Osteoblast (primary cell): ENCODE measurements around the gene EYS. TPM values are rescaled to one million over a fixed set of nuclear protein-coding genes. Genes with fewer than 3 reads are reported as not detected.

Experiments used
- DNase-seq: peaks from one replicate; pipeline ENCODE4 v3.0.0; 2011; ENCODE audit warnings: low spot score, mixed read lengths; ENCODE audit not compliant: insufficient read length; ENCODE audit errors: missing footprints
- H2AFZ ChIP-seq: 2 replicates; pipeline ENCODE4 v1.6.0; 2011; ENCODE audit warnings: mild to moderate bottlenecking, low read length
- H3K27ac ChIP-seq: 2 replicates; pipeline ENCODE4 v1.5.1; 2011; ENCODE audit warnings: mild to moderate bottlenecking, low read depth, low read length, moderate library complexity
- H3K27me3 ChIP-seq: 2 replicates; pipeline ENCODE4 v1.6.0; 2012; ENCODE audit warnings: mild to moderate bottlenecking, control low read depth, inconsistent platforms, low read length, moderate library complexity; ENCODE audit not compliant: insufficient read depth
- H3K36me3 ChIP-seq: 2 replicates; pipeline ENCODE4 v1.5.1; 2011; ENCODE audit warnings: mild to moderate bottlenecking, low read length, control low read depth, moderate library complexity; ENCODE audit not compliant: insufficient read depth
- H3K4me1 ChIP-seq: 2 replicates; pipeline ENCODE4 v1.5.1; 2011; ENCODE audit warnings: mild to moderate bottlenecking, low read length, control low read depth, moderate library complexity; ENCODE audit not compliant: insufficient read depth
- H3K4me2 ChIP-seq: 2 replicates; pipeline ENCODE4 v1.6.0; 2011; ENCODE audit warnings: mild to moderate bottlenecking, low read length; ENCODE audit not compliant: insufficient read depth
- H3K4me3 ChIP-seq: fragments of 200-600 bp; sonication (generic); 3 replicates; pipeline ENCODE4 v1.5.1; 2012; ENCODE audit warnings: mild to moderate bottlenecking, low read length, inconsistent platforms; ENCODE audit not compliant: insufficient read depth
- H3K79me2 ChIP-seq: 2 replicates; pipeline ENCODE4 v1.6.0; 2012; ENCODE audit warnings: mild to moderate bottlenecking, low read length, control low read depth, inconsistent platforms; ENCODE audit not compliant: insufficient read depth
- H3K9me3 ChIP-seq: 2 replicates; pipeline ENCODE4 v1.5.1; 2011; ENCODE audit warnings: low read depth, low read length, control low read depth
- H4K20me1 ChIP-seq: 2 replicates; pipeline ENCODE4 v1.6.0; 2012; ENCODE audit warnings: mild to moderate bottlenecking, low read length, control low read depth; ENCODE audit not compliant: insufficient read depth
- total RNA-seq: library from RNA; depleted of rRNA; stranded (reverse); fragments of >200 nt; gene quantifications from 2 replicates; pipeline ENCODE4 v1.2.3, GENCODE V29; 2012
- TF ChIP-seq, protein P1 (sequence below): IDR thresholded peaks from 2 replicates; pipeline ENCODE4 v1.5.1; 2011; ENCODE audit warnings: mild to moderate bottlenecking, low read depth, low read length, moderate library complexity; ENCODE audit errors: extremely low read depth

EYS gene
- total RNA-seq, 1 donor = under 0.01 TPM

DNA sequence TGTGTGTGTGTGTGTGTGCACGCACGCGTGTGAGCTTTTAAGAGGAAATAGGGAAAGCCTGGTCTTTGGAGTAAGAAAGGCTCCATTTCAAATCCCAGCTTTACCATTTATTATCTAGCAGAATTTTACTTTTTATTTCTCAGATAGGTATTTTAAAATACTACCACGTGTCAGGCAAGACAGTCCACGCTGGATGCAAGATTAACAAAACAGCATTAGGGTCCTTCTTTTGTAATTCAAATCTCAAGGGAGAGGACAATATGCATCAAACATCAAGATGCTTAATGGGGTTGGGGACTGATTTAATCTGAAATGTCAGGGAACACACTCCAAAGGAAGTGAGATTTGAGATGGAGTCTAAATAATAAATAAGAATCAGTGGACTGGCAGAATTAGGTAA lies 1302.6 kb downstream of the EYS start:
- Histone ChIP-seq H3K9me3 (no peaks in the 10 kb centered on the region), H3K4me1 (no peaks in the 10 kb centered on the region), H3K27ac (no peak overlapping the region), H3K79me2 (no peaks in the 10 kb centered on the region), H4K20me1 (no peaks in the 10 kb centered on the region), H3K36me3 (no peaks in the 10 kb centered on the region), H3K27me3 (no peaks in the 10 kb centered on the region), H3K4me2 (no peak overlapping the region), H3K4me3 (no peak overlapping the region), H2AFZ (no peak overlapping the region)
- no peak for DNase-seq
- TF ChIP-seq, protein P1, sequence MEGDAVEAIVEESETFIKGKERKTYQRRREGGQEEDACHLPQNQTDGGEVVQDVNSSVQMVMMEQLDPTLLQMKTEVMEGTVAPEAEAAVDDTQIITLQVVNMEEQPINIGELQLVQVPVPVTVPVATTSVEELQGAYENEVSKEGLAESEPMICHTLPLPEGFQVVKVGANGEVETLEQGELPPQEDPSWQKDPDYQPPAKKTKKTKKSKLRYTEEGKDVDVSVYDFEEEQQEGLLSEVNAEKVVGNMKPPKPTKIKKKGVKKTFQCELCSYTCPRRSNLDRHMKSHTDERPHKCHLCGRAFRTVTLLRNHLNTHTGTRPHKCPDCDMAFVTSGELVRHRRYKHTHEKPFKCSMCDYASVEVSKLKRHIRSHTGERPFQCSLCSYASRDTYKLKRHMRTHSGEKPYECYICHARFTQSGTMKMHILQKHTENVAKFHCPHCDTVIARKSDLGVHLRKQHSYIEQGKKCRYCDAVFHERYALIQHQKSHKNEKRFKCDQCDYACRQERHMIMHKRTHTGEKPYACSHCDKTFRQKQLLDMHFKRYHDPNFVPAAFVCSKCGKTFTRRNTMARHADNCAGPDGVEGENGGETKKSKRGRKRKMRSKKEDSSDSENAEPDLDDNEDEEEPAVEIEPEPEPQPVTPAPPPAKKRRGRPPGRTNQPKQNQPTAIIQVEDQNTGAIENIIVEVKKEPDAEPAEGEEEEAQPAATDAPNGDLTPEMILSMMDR = no peak

DNA sequence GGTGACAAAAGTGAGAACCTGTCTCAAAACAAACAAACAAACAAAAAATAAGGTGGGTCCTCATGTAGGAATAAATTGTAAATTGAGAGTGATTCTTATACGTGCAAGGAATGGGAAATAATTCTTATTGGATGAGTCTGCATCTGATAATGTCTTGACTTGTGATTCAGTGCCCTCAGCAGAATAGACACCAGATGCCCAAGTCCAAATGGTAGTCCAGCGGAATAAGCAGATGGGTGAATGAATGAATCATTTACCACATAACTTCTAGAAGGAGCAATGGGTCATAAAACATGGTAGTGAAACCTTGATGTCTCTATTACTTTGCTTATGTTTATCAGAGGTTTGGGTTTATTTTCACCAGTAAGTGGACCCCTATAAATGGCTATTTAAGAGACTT lies 1323.7 kb downstream of the EYS start:
- no peak for DNase-seq
- Histone ChIP-seq H3K4me2 (no peak overlapping the region), H3K4me1 (no peaks in the 10 kb centered on the region), H4K20me1 (no peaks in the 10 kb centered on the region), H2AFZ (no peak overlapping the region), H3K4me3 (no peak overlapping the region), H3K36me3 (no peaks in the 10 kb centered on the region), H3K27ac (no peak overlapping the region), H3K79me2 (no peaks in the 10 kb centered on the region), H3K9me3 (no peaks in the 10 kb centered on the region), H3K27me3 (no peaks in the 10 kb centered on the region)
- TF ChIP-seq, protein P1 = no peak

DNA sequence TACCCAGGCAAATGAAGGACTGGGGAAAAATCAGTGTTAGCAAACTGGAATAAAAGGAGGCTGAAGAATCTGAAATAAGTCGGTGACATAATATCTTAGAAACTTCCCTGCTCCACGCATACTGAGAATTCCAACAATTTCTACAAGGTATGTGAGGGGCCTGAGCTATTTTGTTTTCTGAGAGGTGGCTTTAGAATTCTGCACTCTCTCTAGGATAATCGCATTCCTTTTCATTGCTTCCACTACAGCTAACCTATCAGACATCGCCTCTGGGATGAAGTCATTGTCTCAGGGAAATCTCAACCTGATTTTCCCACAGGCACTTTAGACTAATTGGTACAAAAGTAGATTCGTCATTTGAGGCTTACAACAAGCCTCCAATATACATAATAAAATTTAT lies 1330.6 kb downstream of the EYS start:
- Histone ChIP-seq H3K4me1 (no peaks in the 10 kb centered on the region), H3K4me3 (no peak overlapping the region), H3K79me2 (no peaks in the 10 kb centered on the region), H4K20me1 (no peaks in the 10 kb centered on the region), H3K9me3 (peaks cover 4% of the 10 kb centered on the region), H3K4me2 (no peak overlapping the region), H3K27ac (no peak overlapping the region), H3K36me3 (no peaks in the 10 kb centered on the region), H3K27me3 (no peaks in the 10 kb centered on the region), H2AFZ (no peak overlapping the region)
- no peak for DNase-seq
- TF ChIP-seq, protein P1 = no peak

DNA sequence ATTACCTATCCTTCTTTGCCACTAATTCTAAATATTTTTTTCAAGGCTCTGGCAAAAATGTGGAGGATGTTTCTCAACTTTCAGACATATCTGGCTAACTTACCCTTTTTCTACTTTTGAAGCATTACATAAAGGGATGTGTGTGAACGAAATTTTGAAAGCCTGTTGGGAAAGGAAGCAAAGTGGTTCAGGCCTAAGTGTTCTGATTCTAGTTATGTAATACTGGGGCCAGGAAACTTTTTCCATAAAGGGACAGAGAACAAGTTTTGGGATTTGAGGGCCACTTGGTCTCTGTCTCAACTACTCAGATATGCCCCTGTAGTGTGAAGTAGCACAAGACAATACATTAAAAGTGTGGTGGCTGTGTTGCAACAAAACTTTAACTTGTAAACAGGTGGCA lies 1349.6 kb downstream of the EYS start:
- TF ChIP-seq, protein P1 = no peak
- H4K20me1 ChIP-seq = no peaks in the 10 kb centered on the region

More for the DNA sequence above, 1349.6 kb downstream of the EYS start:
- Histone ChIP-seq H3K9me3 (no peaks in the 10 kb centered on the region), H2AFZ (no peak overlapping the region), H3K4me2 (no peak overlapping the region), H3K79me2 (no peaks in the 10 kb centered on the region), H3K27ac (no peak overlapping the region), H3K27me3 (no peaks in the 10 kb centered on the region), H3K4me3 (no peak overlapping the region), H3K36me3 (no peaks in the 10 kb centered on the region), H3K4me1 (no peaks in the 10 kb centered on the region)
- no peak for DNase-seq
